ENCODE data around the gene STUB1. TPM values are rescaled to one million over a fixed set of nuclear protein-coding genes. Genes with fewer than 3 reads are reported as not detected.

The STUB1 gene
- total and polyA plus RNA-seq, 3 donors from 2014 or later = 93.3 to 160 (median 126) TPM

GRCh38 chr16:645852-646678 is 34.1 kb upstream of the STUB1 start:
- WGBS, 2 donors = 75 to 79% methylated on average over 14 to 32 of the region's 32 CpGs
- Histone ChIP-seq H3K36me3 (ENCODE audit: low read depth, missing control alignments) (no peaks in the 10 kb centered on the region), H3K27me3 (no peaks in the 10 kb centered on the region), H3K27ac (no peak overlapping the region), H3K4me1 (peaks cover 28% of the 10 kb centered on the region), H3K4me3 (no peak overlapping the region), H3K9me3 (no peaks in the 10 kb centered on the region)
- no peak for DNase-seq
- intact Hi-C loops (cut with DNase I; ENCODE audit: low total_unique reads) = no loop called here
- TF ChIP-seq CTCF (IDR thresholded peaks at IDR 0.05) = no peak
- TF ChIP-seq POLR2A (IDR thresholded peaks at IDR 0.05) = no peak

GRCh38 chr16:646679-647172 is 33.5 kb upstream of the STUB1 start:
- TF ChIP-seq CTCF (IDR thresholded peaks at IDR 0.05) = no peak
- TF ChIP-seq POLR2A (IDR thresholded peaks at IDR 0.05) = no peak
- H3K4me1 ChIP-seq = peaks cover 28% of the 10 kb centered on the region
- H3K27me3 ChIP-seq = no peaks in the 10 kb centered on the region
- H3K4me3 ChIP-seq = no peak overlapping the region
- H3K9me3 ChIP-seq = no peaks in the 10 kb centered on the region
- WGBS, 2 donors = 82 to 88% methylated on average over 19 to 21 of the region's 22 CpGs
- intact Hi-C loops (cut with DNase I; ENCODE audit: low total_unique reads) = no loop called here
- H3K27ac ChIP-seq = no peak overlapping the region
- no peaks in the 10 kb centered on the region for H3K36me3 ChIP-seq (ENCODE audit: low read depth, missing control alignments)
- DNase-seq = no peak

GRCh38 chr16:647173-647902 is 32.9 kb upstream of the STUB1 start:
- no peaks in the 10 kb centered on the region for H3K27me3 ChIP-seq
- H3K4me3 ChIP-seq = no peak overlapping the region
- DNase-seq = no peak
- no peak overlapping the region for H3K27ac ChIP-seq
- 77 to 86% methylated on average over 17 to 22 of the region's 25 CpGs for WGBS, 2 donors
- no peak for TF ChIP-seq CTCF (IDR thresholded peaks at IDR 0.05)
- no peaks in the 10 kb centered on the region for H3K36me3 ChIP-seq (ENCODE audit: low read depth, missing control alignments)
- H3K9me3 ChIP-seq = no peaks in the 10 kb centered on the region
- intact Hi-C loops (cut with DNase I; ENCODE audit: low total_unique reads) = no loop called here
- H3K4me1 ChIP-seq = peaks cover 28% of the 10 kb centered on the region

GRCh38 chr16:648071-648780 is 32.0 kb upstream of the STUB1 start:
- Histone ChIP-seq H3K4me3 (peak overlapping the region; percentile 71 to 73), H3K36me3 (ENCODE audit: low read depth, missing control alignments) (no peaks in the 10 kb centered on the region), H3K9me3 (no peaks in the 10 kb centered on the region), H3K4me1 (peaks cover 19% of the 10 kb centered on the region), H3K27me3 (no peaks in the 10 kb centered on the region), H3K27ac (peak overlapping the region; percentile 53 to 89)
- intact Hi-C loops (cut with DNase I; ENCODE audit: low total_unique reads) = no loop called here
- WGBS, 2 donors = 41 to 52% methylated on average over 5 to 23 of the region's 24 CpGs
- DNase-seq = peak; percentile 46
- TF ChIP-seq POLR2A (IDR thresholded peaks at IDR 0.05) (no peak), CTCF (IDR thresholded peaks at IDR 0.05) (peak in 1 of 3 experiments; percentile 25)
